ENCODE measurements around the gene EMD.
"Not testable (repeated sequence)": the region's sequence is repeated elsewhere in the genome, so short reads cannot be mapped to it uniquely, and the experiment has no call there.

Gene EMD

GRCh38 chrX:154396363-154396762, 17.3 kb downstream of the EMD start:
- DNase-seq (ENCODE audit: low spot score) = not testable (repeated sequence)

GRCh38 chrX:154396973-154397887, 18.1 kb downstream of the EMD start:
- peak; percentile 71 for DNase-seq (ENCODE audit: low spot score)

- peak; percentile 91 for DNase-seq (ENCODE audit: low spot score)
Measured at GRCh38 chrX:154397888-154398667, 19.0 kb downstream of the EMD start, which contains the start of gene RPL10. Gene RPL10 (plus strand): TSS chrX:154398377. CDS start chrX:154398520, 143 bp downstream.

- DNase-seq (ENCODE audit: low spot score) = peak; percentile 61
Measured at GRCh38 chrX:154398668-154399526, 19.8 kb downstream of the EMD start.

- DNase-seq (ENCODE audit: low spot score) = no peak
Measured at GRCh38 chrX:154399527-154400368, 20.7 kb downstream of the EMD start.

- not testable (repeated sequence) for DNase-seq (ENCODE audit: low spot score)
Measured at GRCh38 chrX:154400369-154400817, 21.3 kb downstream of the EMD start.

GRCh38 chrX:154401045-154401799, 22.1 kb downstream of the EMD start:
- DNase-seq (ENCODE audit: low spot score) = no peak

GRCh38 chrX:154401918-154402621, 23.0 kb downstream of the EMD start:
- DNase-seq (ENCODE audit: low spot score) = no peak

GRCh38 chrX:154402622-154403127, 23.6 kb downstream of the EMD start:
- DNase-seq (ENCODE audit: low spot score) = no peak

GRCh38 chrX:154403192-154403591, 24.1 kb downstream of the EMD start:
- no peak for DNase-seq (ENCODE audit: low spot score)

GRCh38 chrX:154403858-154404257, 24.8 kb downstream of the EMD start:
- no peak for DNase-seq (ENCODE audit: low spot score)

GRCh38 chrX:154404625-154405192, 25.6 kb downstream of the EMD start:
- no peak for DNase-seq (ENCODE audit: low spot score)

- no peak for DNase-seq (ENCODE audit: low spot score)
Measured at GRCh38 chrX:154408659-154409221, 29.6 kb downstream of the EMD start.

- DNase-seq (ENCODE audit: low spot score) = no peak
Measured at GRCh38 chrX:154409222-154409871, 30.3 kb downstream of the EMD start, which contains the start of gene DNASE1L1. Gene DNASE1L1 (minus strand): TSS chrX:154409254. CDS start chrX:154405568, 3,686 bp downstream.

GRCh38 chrX:154411981-154412340, 32.9 kb downstream of the EMD start:
- DNase-seq (ENCODE audit: low spot score) = peak; percentile 77

GRCh38 chrX:154412468-154412867, 33.4 kb downstream of the EMD start:
- no peak for DNase-seq (ENCODE audit: low spot score)

- no peak for DNase-seq (ENCODE audit: low spot score)
Measured at GRCh38 chrX:154413142-154413541, 34.0 kb downstream of the EMD start.

GRCh38 chrX:154417157-154417556, 38.1 kb downstream of the EMD start:
- DNase-seq (ENCODE audit: low spot score) = no peak

All from D341Med (cell line).